ENCODE measurements around the gene NEK6. TPM values are rescaled to one million over a fixed set of nuclear protein-coding genes. Genes with fewer than 3 reads are reported as not detected.

Gene NEK6
- total RNA-seq, 4 donors from 2014 or later: 6.0 to 14.7 (median 9.1) TPM

DNA sequence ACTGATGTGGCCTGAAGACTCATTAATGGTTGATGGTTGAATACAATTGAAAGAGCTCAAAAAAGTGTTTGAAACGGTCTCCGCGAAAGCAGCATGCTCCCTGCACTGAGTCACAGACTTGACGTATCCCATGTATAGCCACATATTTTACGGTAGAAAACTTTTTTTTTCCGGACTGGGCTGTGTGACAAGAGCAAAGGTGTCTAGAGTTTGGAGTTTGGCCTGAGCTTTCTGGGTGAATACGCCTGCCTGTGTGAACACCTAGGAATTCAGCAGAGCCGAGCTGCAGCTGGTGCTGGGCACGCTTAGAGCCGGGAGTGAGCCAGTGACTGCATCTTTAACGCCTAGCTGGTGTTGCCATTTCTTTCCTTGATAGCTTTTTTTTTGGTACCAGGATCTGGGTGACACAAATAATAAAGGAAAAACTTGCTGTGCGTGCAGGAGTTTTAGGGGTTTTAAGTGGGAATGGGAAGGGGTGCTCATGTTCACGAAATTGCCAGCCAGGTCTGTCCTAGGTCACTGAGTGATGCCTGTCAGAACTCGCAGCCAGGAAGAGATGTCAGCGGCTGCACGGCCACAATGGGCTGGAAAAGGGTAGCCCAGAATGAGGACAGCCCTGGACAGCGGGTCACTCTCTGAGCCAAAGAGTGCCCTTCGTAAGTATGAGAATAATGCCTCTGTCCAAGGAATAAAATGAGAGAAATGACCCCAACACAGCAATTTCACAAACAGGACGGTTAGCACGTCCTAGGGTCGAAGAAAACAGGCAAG, 105.8 kb downstream of the NEK6 start:
- H3K4me3 ChIP-seq (ENCODE audit: low read depth, poor library complexity, severe bottlenecking): no peak overlapping the region
- intact Hi-C loops (cut with DNase I; ENCODE audit: low total_unique reads): no loop called here
- 93 to 94% methylated on average over 21 of the region's 21 CpGs for WGBS, 2 donors
- no peak for TF ChIP-seq POLR2A (IDR thresholded peaks at IDR 0.05)
- TF ChIP-seq, protein P1, sequence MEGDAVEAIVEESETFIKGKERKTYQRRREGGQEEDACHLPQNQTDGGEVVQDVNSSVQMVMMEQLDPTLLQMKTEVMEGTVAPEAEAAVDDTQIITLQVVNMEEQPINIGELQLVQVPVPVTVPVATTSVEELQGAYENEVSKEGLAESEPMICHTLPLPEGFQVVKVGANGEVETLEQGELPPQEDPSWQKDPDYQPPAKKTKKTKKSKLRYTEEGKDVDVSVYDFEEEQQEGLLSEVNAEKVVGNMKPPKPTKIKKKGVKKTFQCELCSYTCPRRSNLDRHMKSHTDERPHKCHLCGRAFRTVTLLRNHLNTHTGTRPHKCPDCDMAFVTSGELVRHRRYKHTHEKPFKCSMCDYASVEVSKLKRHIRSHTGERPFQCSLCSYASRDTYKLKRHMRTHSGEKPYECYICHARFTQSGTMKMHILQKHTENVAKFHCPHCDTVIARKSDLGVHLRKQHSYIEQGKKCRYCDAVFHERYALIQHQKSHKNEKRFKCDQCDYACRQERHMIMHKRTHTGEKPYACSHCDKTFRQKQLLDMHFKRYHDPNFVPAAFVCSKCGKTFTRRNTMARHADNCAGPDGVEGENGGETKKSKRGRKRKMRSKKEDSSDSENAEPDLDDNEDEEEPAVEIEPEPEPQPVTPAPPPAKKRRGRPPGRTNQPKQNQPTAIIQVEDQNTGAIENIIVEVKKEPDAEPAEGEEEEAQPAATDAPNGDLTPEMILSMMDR (IDR thresholded peaks at IDR 0.05): no peak
- no peak for DNase-seq (ENCODE audit: low spot score in 2 of 2)

DNA sequence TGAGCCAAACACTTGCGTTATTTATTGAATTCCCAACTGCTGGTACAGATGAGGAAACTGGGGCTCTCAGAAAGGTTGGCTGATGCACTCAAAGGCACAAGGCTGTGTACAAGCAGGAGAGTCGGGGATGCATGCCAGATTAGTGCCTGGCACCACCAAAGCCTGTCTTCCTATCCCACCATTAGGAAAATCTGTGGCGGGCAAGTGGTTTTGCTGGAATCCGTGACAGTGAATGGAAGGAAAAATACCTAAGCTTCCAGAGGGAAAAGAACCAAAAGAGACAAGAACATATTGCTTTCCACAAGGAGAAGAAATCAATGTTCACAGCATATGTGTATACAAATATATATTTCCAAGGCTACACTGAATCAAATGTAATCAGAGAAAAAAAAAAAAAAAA, 106.4 kb downstream of the NEK6 start:
- H3K4me3 ChIP-seq (ENCODE audit: low read depth, poor library complexity, severe bottlenecking): no peak overlapping the region
- WGBS, 2 donors: 84 to 94% methylated on average over 4 of the region's 4 CpGs
- intact Hi-C loops (cut with DNase I; ENCODE audit: low total_unique reads): no loop called here
- TF ChIP-seq POLR2A (IDR thresholded peaks at IDR 0.05): no peak
- TF ChIP-seq, protein P1 (IDR thresholded peaks at IDR 0.05): no peak
- DNase-seq (ENCODE audit: low spot score in 2 of 2): no peak

DNA sequence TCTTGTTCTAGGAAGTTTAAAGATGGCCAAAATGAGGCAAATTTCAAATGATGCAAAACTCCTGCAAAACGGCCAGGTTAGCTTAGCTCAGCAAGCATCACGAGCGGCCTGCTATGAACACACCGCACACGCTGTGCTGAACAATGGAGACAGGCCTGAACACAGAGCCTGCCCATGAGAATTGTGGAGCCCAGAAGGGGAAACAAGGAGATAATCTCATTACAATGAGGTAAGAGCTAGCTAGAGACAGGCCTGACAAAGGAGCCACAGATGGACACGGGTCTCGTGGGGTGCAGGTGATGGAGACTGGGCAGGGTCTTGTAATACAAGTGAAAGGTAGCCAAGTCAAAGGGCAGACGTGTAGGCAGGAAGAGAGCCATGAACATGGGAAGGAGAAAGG, 107.3 kb downstream of the NEK6 start:
- WGBS, 2 donors: 75 to 76% methylated on average over 8 of the region's 8 CpGs
- DNase-seq (ENCODE audit: low spot score in 2 of 2): no peak
- TF ChIP-seq, protein P1 (IDR thresholded peaks at IDR 0.05): no peak
- TF ChIP-seq POLR2A (IDR thresholded peaks at IDR 0.05): no peak
- intact Hi-C loops (cut with DNase I; ENCODE audit: low total_unique reads): no loop called here
- H3K4me3 ChIP-seq (ENCODE audit: low read depth, poor library complexity, severe bottlenecking): no peak overlapping the region

DNA sequence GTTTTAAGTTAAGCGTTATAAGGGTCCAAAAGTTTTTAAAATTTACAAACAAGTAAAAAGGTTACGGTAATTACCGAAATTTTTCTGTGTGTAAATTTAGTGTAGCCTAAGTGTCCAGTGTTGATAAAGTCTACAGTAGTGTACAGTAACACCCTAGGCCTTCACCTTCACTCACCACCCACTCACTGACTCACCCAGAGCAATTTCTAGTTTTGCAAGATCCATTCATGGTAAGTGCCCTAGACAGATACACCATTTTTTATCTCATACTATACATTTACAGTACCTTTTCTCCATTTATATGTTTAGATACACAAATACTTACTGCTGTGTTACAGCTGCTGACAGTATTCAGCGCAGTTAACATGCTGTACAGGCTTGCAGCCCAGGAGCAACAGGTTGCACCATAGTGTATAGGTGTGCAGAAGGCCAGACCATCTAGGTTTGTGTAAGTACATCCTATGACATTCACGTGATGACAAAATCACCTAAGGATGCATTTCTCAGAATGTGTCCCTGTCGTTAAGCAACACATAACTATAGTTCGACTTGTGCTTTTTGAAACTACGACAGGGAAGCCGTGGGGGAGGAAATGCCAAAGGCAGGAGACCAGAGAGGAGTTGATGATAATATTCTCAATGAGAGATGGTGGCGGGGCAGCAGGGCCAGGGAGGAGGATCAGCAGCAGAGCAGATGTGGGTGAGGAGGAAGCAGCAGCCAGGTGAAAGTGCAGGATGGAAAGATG, 108.9 kb downstream of the NEK6 start:
- intact Hi-C loops (cut with DNase I; ENCODE audit: low total_unique reads): no loop called here
- no peak for DNase-seq (ENCODE audit: low spot score in 2 of 2)
- H3K4me3 ChIP-seq (ENCODE audit: low read depth, poor library complexity, severe bottlenecking): no peak overlapping the region
- TF ChIP-seq, protein P1 (IDR thresholded peaks at IDR 0.05): no peak
- TF ChIP-seq POLR2A (IDR thresholded peaks at IDR 0.05): no peak
- 83 to 87% methylated on average over 10 of the region's 10 CpGs for WGBS, 2 donors

DNA sequence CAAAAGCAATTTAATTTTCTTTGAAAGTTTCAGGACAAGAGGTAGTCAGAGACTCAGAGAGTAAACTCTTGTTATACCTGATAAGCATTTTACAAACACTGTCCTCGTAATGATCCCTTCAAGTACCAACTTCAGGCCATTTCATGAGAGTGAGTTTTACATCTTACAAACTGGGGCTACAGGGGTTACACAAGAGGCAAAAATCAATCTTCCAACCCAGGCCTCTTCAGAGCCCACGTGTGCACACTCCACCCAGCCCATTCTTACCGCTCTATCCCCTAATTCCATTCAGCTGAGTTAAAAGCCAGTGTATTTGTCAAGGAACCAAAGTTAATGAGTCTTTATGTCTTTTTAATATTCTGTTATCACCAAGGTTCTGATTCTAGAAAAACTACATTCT, 110.9 kb downstream of the NEK6 start:
- intact Hi-C loops (cut with DNase I; ENCODE audit: low total_unique reads): no loop called here
- DNase-seq (ENCODE audit: low spot score in 2 of 2): no peak
- H3K4me3 ChIP-seq (ENCODE audit: low read depth, poor library complexity, severe bottlenecking): no peak overlapping the region
- 78 to 84% methylated on average over 3 of the region's 3 CpGs for WGBS, 2 donors
- TF ChIP-seq POLR2A (IDR thresholded peaks at IDR 0.05): no peak
- TF ChIP-seq, protein P1 (IDR thresholded peaks at IDR 0.05): no peak

Data from lower leg skin (tissue), 4 donors.